Rectal smooth muscle tissue (tissue), 1 donor: Measurements from ENCODE around the gene KRT38.

Experiments
- H3K27ac ChIP-seq: one replicate; pipeline ENCODE4 v1.7.0; 2013; ENCODE audit warnings: low read depth, low read length, inconsistent platforms
- H3K27me3 ChIP-seq: one replicate; pipeline ENCODE4 v1.7.0; 2013; ENCODE audit warnings: low read length; ENCODE audit not compliant: control insufficient read depth, insufficient read depth
- H3K36me3 ChIP-seq: one replicate; pipeline ENCODE4 v1.7.0; 2013; ENCODE audit warnings: low read length; ENCODE audit not compliant: control insufficient read depth, insufficient read depth
- H3K4me1 ChIP-seq: one replicate; pipeline ENCODE4 v1.7.0; 2013; ENCODE audit warnings: low read length; ENCODE audit not compliant: control insufficient read depth, insufficient read depth
- H3K4me3 ChIP-seq: one replicate; pipeline ENCODE4 v1.7.0; 2013; ENCODE audit warnings: low read length
- H3K9ac ChIP-seq: one replicate; pipeline ENCODE4 v1.7.0; 2013; ENCODE audit warnings: low read length

Gene KRT38

DNA sequence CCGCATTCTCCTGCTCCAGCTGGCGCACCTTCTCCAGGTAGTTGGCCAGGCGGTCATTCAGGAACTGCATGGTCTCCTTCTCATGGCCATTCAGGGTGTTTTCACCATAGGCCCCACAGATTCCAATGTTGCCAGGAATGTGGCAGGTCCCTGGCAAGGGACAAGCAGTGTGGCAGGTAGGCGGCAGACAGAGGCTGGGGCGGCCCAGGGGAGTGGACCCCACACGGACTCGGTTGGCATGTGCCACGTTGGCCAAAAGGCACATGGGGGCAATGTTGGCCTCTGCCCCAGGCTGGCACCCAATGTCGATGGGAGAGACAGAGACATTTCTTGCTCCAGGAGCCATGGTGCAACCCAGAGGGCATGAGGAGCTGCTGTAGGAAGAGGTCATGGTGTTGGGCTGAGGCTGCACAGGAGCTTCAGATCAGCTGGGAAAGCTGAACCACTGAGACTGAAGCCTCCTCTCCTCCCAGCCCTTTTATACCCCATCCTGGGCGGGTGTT, at the start of gene KRT38:
KRT38 (minus strand) TSS at position 453 of the 503 bp plus-strand sequence; CDS start at position 391, 62 bp downstream.
- no peak within 1 kb of the TSS for H3K4me3 ChIP-seq
- H3K36me3 ChIP-seq = no peaks in the 10 kb centered on the region
- no peak within 1 kb of the TSS for H3K9ac ChIP-seq
- no peak within 1 kb of the TSS for H3K27ac ChIP-seq
- no peaks in the 10 kb centered on the region for H3K27me3 ChIP-seq
- no peaks in the 10 kb centered on the region for H3K4me1 ChIP-seq

DNA sequence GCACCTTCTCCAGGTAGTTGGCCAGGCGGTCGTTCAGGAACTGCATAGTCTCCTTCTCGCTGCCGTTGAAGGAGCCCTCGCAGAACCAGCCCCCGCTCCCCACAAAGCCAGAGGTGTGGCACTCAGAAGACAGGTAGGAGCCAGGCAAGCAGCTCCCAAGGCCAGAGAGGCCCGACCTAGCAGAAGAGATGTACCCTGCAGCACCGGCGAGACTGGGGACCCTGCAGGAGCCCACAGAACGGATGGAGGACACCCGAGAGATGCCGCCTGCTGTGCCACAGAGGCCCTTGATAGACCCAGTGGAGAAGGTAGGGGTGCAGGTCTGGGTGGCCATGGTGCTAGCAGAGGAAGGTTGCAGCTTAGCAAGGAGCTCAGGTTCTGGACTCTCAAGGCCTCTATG, 48.7 kb upstream of the KRT38 start, which contains the start of gene KRT36:
KRT36 (minus strand) TSS at position 380 of the 400 bp plus-strand sequence; CDS start at position 334, 46 bp downstream.
- Histone ChIP-seq H3K4me1 (no peaks in the 10 kb centered on the region), H3K36me3 (no peaks in the 10 kb centered on the region), H3K4me3 (no peak within 1 kb of the TSS), H3K9ac (no peak within 1 kb of the TSS), H3K27me3 (no peaks in the 10 kb centered on the region), H3K27ac (no peak within 1 kb of the TSS)

DNA sequence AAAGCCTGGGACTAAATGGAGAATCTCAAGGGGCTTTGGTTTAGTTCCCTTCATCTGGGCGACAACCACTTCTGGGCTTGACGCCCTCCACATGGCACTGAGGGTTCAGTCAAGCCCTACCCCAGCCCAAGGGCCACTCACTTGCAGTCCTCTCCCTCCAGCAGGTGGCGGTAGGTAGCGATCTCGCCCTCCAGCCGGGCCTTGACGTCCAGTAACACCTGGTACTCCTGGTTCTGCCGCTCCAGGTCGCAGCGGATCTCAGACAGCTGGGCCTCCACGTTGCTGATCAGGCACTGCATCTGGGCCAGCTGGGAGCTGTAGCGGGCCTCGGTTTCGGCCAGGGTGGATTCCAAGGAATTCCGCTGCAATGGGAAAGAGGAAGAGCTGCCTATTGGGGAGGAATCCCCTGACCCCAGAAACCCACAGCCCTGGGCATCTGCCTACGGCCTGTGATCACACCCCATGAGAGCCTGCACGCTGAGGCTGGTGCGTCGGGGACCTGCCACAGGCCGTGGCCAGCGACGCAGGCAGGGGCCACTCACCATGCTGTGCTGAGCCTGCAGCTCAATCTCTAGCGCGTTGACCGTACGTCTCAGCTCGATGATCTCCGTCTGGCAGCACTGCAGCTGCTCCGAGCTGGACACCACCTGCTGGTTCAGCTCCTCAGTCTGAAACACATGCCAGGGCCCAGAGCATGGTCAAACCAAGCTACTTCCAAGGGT, 46.2 kb upstream of the KRT38 start:
- no peaks in the 10 kb centered on the region for H3K36me3 ChIP-seq
- H3K9ac ChIP-seq = no peak overlapping the region
- no peak overlapping the region for H3K4me3 ChIP-seq
- no peaks in the 10 kb centered on the region for H3K27me3 ChIP-seq
- no peak overlapping the region for H3K27ac ChIP-seq
- no peaks in the 10 kb centered on the region for H3K4me1 ChIP-seq

DNA sequence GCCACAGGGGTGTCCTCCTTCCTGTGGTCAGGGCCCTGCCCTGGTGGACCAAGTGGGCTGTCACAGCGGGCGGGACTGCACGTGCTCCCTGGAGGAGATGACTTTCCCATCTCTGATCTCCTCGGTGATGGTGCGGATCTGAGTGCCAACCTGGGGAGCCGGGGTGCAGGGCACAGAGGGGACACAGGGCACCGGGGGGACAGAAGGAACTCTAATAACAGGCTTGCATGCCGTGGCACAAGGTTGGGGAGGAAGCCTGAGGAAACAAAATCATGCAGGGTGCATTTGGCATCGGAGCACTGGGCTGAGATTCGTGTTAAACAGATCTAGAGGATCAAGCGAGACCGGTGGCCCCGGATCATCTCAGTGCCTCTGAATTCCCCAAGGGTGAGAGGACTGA, 45.5 kb upstream of the KRT38 start:
- Histone ChIP-seq H3K9ac (no peak overlapping the region), H3K27ac (no peak overlapping the region), H3K27me3 (no peaks in the 10 kb centered on the region), H3K4me1 (no peaks in the 10 kb centered on the region), H3K36me3 (no peaks in the 10 kb centered on the region), H3K4me3 (no peak overlapping the region)

- Histone ChIP-seq H3K27ac (no peak overlapping the region), H3K4me3 (no peak overlapping the region), H3K4me1 (no peaks in the 10 kb centered on the region), H3K9ac (no peak overlapping the region), H3K27me3 (no peaks in the 10 kb centered on the region), H3K36me3 (no peaks in the 10 kb centered on the region)
These were observed 44.4 kb upstream of the KRT38 start for GRCh38 chr17:41484920-41485904.

DNA sequence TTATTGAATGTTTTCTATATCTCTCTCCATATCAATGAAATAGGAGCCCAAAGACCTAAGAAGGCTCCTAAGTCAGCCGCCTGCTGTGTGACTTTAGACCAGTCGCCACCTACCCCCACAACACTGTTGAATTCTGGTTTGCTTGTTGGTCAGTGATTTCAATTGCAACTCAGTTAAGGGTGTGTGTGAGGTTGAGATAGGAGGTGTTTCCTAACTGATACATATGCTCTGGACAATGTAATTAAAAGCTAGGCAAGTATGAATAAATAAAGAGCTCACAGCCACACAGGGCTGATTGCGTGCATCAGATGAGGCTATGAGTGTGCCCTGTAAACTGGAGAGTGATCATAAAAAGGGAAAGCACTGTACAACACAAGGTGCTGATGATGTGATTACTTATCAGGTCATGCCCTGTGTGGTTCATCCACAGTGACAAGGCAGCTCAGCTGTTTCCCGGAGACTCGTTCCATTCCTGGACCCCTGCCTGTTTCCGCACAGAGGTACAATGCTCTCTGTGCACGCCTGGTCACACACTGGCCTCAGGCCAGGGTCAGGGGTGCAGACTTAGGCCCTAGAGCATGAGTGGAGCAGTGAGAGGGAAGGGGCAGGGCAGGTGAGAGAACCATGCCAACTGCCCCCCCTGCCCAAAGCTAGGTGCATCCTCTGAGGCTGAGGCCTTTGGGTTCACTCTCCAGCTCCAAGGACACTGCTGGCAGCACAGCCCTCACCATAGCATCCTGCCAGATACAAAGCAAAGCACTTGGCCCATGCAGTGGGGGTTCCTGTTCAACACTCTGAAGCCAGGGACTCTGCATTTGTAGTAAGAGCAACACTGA, 43.4 kb upstream of the KRT38 start:
- no peak overlapping the region for H3K4me3 ChIP-seq
- no peak overlapping the region for H3K9ac ChIP-seq
- H3K4me1 ChIP-seq = no peaks in the 10 kb centered on the region
- H3K27me3 ChIP-seq = no peaks in the 10 kb centered on the region
- H3K27ac ChIP-seq = no peak overlapping the region
- no peaks in the 10 kb centered on the region for H3K36me3 ChIP-seq

DNA sequence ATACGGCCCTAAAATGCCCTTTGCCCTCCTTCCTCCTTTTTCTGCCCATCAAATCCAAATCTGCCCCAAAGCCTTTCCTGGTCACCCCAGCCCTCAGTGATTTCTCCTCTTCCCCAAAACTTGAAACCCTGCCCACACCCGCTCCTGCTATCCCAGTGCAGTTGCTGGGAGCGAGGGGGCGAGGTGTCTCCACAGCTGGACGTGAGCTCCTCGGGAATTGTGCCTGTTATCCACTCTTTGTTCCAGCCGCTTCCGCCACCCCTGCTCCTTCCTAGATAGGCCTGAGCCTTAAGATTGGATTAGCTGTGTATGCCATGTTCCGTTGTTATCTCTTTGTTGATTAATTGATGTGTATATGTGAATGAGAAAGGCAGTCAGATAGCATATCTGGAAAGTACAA, 42.7 kb upstream of the KRT38 start:
- H3K9ac ChIP-seq = no peak overlapping the region
- H3K4me3 ChIP-seq = no peak overlapping the region
- no peaks in the 10 kb centered on the region for H3K36me3 ChIP-seq
- H3K27ac ChIP-seq = no peak overlapping the region
- no peaks in the 10 kb centered on the region for H3K27me3 ChIP-seq
- no peaks in the 10 kb centered on the region for H3K4me1 ChIP-seq

- Histone ChIP-seq H3K4me3 (no peak within 1 kb of the TSS), H3K27me3 (no peaks in the 10 kb centered on the region), H3K27ac (no peak within 1 kb of the TSS), H3K9ac (no peak within 1 kb of the TSS), H3K36me3 (no peaks in the 10 kb centered on the region), H3K4me1 (no peaks in the 10 kb centered on the region)
These were observed 40.3 kb upstream of the KRT38 start, which contains the start of gene KRT35 for GRCh38 chr17:41481036-41481435. KRT35 (minus strand) TSS chr17:41481151; CDS start chr17:41481097, 54 bp downstream.

- Histone ChIP-seq H3K9ac (no peak overlapping the region), H3K4me1 (no peaks in the 10 kb centered on the region), H3K27me3 (no peaks in the 10 kb centered on the region)
These were observed 39.8 kb upstream of the KRT38 start for GRCh38 chr17:41480581-41480980.

GRCh38 chr17:41480136-41480535, 39.4 kb upstream of the KRT38 start:
- no peak overlapping the region for H3K27ac ChIP-seq
- H3K36me3 ChIP-seq = no peaks in the 10 kb centered on the region
- no peak overlapping the region for H3K4me3 ChIP-seq
- H3K9ac ChIP-seq = no peak overlapping the region
- no peaks in the 10 kb centered on the region for H3K27me3 ChIP-seq
- no peaks in the 10 kb centered on the region for H3K4me1 ChIP-seq

More at GRCh38 chr17:41480581-41480980, 39.8 kb upstream of the KRT38 start:
- Histone ChIP-seq H3K4me3 (no peak overlapping the region), H3K36me3 (no peaks in the 10 kb centered on the region), H3K27ac (no peak overlapping the region)

GRCh38 chr17:41478237-41478636, 37.5 kb upstream of the KRT38 start:
- Histone ChIP-seq H3K27ac (no peak overlapping the region), H3K4me1 (no peaks in the 10 kb centered on the region), H3K4me3 (no peak overlapping the region), H3K27me3 (no peaks in the 10 kb centered on the region), H3K9ac (no peak overlapping the region), H3K36me3 (no peaks in the 10 kb centered on the region)
